Mucosa of descending colon (tissue), 3 donors: Measurements from ENCODE around the gene ALPI. TPM values are rescaled to one million over a fixed set of nuclear protein-coding genes. Genes with fewer than 3 reads are reported as not detected.

Source experiments
- ATAC-seq: fragments of 200-7000 bp; cut with Tn5 transposase; one replicate; pipeline ENCODE4 v1.9.1; 2020; ENCODE audit warnings: mild to moderate bottlenecking, moderate library complexity
- DNase-seq, 3 donors: peaks; one replicate each; pipeline ENCODE4 v3.0.0-alpha.2; 2020
- H3K36me3 ChIP-seq: fragments of 200-600 bp; one replicate; pipeline ENCODE4 v1.8.0; 2021; ENCODE audit warnings: low read depth, mild to moderate bottlenecking
- H3K4me1 ChIP-seq: fragments of 200-600 bp; one replicate; pipeline ENCODE4 v1.8.0; 2021; ENCODE audit warnings: low read depth, mild to moderate bottlenecking
- H3K4me3 ChIP-seq: fragments of 200-600 bp; one replicate; pipeline ENCODE4 v1.8.0; 2021; ENCODE audit warnings: mild to moderate bottlenecking
- H3K9me3 ChIP-seq: fragments of 200-600 bp; one replicate; pipeline ENCODE4 v1.8.0; 2021; ENCODE audit warnings: mild to moderate bottlenecking
- intact Hi-C, 2 donors: fragments of 100-400 bp; cut with DNase I in 1 of 2; cut with micrococcal nuclease in 1 of 2; formaldehyde crosslinking; loops; one replicate each; pipeline versions ENCODE4 v1.11.0 to v1.11.1; 2022; cut with DNase I, micrococcal nuclease
- total RNA-seq, 3 donors: library from RNA; stranded (reverse); fragmentation: NEBNext Ultra II Directional in 2 of 3; extraction: Animal tissue kit (Norgen Biotek cat#: 25700) in 2 of 3; gene quantifications; one replicate each; pipeline versions ENCODE4 v1.2.1 to v1.2.4, GENCODE V29; 2021 to 2023
- TF ChIP-seq, protein P1 (sequence below): fragments of 200-600 bp; IDR thresholded peaks from one replicate; pipeline ENCODE4 v1.8.0; 2022; ENCODE audit warnings: antibody characterized with exemption, mild to moderate bottlenecking
- donor health status: DM: no; HTN: no; CAD: no; lungs with moderate emphysema.
- donor health status: DM: no; HTN: no; CAD: no.
- donor health status: DM: no; HTN: yes; CAD: no.

The ALPI gene
- total RNA-seq, 3 donors from 2014 or later, result 8.5 to 24.6 (median 24.4) TPM

- TF ChIP-seq, protein P1, sequence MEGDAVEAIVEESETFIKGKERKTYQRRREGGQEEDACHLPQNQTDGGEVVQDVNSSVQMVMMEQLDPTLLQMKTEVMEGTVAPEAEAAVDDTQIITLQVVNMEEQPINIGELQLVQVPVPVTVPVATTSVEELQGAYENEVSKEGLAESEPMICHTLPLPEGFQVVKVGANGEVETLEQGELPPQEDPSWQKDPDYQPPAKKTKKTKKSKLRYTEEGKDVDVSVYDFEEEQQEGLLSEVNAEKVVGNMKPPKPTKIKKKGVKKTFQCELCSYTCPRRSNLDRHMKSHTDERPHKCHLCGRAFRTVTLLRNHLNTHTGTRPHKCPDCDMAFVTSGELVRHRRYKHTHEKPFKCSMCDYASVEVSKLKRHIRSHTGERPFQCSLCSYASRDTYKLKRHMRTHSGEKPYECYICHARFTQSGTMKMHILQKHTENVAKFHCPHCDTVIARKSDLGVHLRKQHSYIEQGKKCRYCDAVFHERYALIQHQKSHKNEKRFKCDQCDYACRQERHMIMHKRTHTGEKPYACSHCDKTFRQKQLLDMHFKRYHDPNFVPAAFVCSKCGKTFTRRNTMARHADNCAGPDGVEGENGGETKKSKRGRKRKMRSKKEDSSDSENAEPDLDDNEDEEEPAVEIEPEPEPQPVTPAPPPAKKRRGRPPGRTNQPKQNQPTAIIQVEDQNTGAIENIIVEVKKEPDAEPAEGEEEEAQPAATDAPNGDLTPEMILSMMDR, result no peak
- DNase-seq (no peak), ATAC-seq (no peak)
- Histone ChIP-seq H3K4me1 (no peaks in the 10 kb centered on the region), H3K4me3 (no peak overlapping the region), H3K36me3 (no peaks in the 10 kb centered on the region), H3K9me3 (no peaks in the 10 kb centered on the region)
- intact Hi-C loops, result no loop called here
Observed at GRCh38 chr2:232496501-232497270, 40.7 kb downstream of the ALPI start.

DNA sequence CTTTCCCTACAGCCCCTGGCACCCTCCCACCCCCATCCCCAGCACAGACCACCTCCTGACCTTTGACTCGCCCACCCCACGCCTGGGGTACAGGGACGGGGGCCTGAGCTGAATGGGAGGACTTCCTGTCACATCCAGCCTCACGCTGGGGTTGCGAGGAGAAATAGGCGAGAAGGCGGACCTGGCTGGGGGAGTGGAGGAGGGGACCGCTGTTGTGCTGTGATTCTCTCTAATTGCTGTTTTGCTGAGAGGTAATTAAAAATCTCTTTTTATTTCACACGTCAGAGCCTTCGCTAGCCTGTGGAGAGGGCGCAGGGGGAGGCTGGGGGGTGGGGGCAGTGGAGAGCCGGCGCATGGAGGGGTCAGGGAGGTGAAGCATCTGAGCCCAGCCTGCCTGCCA is 41.4 kb downstream of the ALPI start:
- ATAC-seq, result no peak
- Histone ChIP-seq H3K9me3 (no peaks in the 10 kb centered on the region), H3K36me3 (no peaks in the 10 kb centered on the region), H3K4me1 (no peaks in the 10 kb centered on the region), H3K4me3 (no peak overlapping the region)
- TF ChIP-seq, protein P1, result no peak
- intact Hi-C loops, result no loop called here
- DNase-seq, result no peak

GRCh38 chr2:232498452-232498851 is 42.5 kb downstream of the ALPI start:
- DNase-seq, result no peak
- intact Hi-C loops, result no loop called here
- Histone ChIP-seq H3K4me3 (no peak overlapping the region), H3K4me1 (peaks cover 5% of the 10 kb centered on the region), H3K9me3 (no peaks in the 10 kb centered on the region), H3K36me3 (no peaks in the 10 kb centered on the region)
- no peak for ATAC-seq
- TF ChIP-seq, protein P1, result no peak

DNA sequence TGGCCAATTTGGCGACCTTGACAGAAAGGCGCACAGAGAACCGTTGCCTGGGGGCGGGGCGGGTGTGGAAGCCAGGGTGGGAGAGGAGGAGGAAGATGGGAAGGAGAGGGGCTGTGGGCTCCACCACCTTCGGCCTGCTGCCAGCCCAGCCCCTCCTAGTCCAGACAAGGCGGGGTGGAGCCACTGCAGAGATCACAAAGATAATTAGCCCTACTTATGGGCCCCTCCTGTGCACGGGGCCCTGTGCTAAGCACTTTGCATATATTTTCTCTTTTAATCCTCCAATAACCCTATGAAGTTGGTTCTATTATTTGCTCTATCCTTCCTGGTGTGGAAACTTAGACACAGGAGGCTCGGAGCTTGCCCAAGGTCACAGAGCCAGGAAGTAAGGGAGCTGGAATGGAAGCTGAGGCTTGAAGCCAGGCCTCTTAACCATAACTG is 45.4 kb downstream of the ALPI start:
- peaks cover 6% of the 10 kb centered on the region for H3K4me1 ChIP-seq
- ATAC-seq (no peak), DNase-seq (no peak)
- H3K9me3 ChIP-seq, result no peaks in the 10 kb centered on the region
- no peaks in the 10 kb centered on the region for H3K36me3 ChIP-seq
- intact Hi-C loops, result no loop called here
- TF ChIP-seq, protein P1, result no peak
- H3K4me3 ChIP-seq, result no peak overlapping the region

GRCh38 chr2:232501794-232502390 is 45.9 kb downstream of the ALPI start:
- H3K4me3 ChIP-seq, result no peak overlapping the region
- peaks cover 6% of the 10 kb centered on the region for H3K4me1 ChIP-seq
- DNase-seq (no peak), ATAC-seq (no peak)
- TF ChIP-seq, protein P1, result no peak
- no peaks in the 10 kb centered on the region for H3K9me3 ChIP-seq
- no peaks in the 10 kb centered on the region for H3K36me3 ChIP-seq
- intact Hi-C loops, result no loop called here
